Measurements from ENCODE around the gene SNX18. TPM values are rescaled to one million over a fixed set of nuclear protein-coding genes. Genes with fewer than 3 reads are reported as not detected.

SNX18 gene
- total RNA-seq, 1 donor from 2014 or later: 33.6 TPM

DNA sequence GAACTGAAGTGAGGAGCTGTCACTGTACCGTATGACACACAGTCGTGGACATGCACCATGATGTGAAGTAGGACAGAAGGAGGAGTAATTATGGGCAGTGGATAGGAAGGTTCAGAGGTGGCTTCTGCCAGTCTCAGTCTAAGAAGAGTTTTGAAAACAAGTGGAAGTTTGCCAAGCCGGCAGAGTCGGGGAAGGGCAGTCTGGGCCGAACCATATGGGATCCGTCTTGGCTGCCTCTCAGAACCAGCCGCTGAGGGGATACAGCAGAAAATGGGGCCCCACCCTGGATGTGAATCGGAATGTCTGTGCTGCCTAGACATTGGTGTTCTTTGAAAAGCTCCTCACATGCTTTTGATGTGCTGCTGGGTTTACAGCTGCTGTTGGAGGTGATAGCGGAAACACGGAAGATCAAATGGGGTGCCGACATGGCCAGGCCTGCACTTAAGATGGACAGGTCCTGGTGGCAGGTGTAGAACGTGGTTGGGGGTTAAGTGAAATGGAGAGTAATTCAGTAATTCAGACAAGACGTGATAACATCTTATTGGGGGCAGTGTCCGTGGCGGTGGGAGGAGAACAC is 11.2 kb downstream of the SNX18 start:
- DNase-seq (no peak), ATAC-seq (no peak)
- Histone ChIP-seq H3K36me3 (no peaks in the 10 kb centered on the region), H3K4me1 (peaks cover 76% of the 10 kb centered on the region), H3K27me3 (ENCODE audit: low read depth) (no peaks in the 10 kb centered on the region), H3K4me3 (no peak overlapping the region), H3K9me3 (no peaks in the 10 kb centered on the region), H3K27ac (no peak overlapping the region)
- intact Hi-C loops (cut with DNase I): no loop called here
- TF ChIP-seq CTCF (IDR thresholded peaks at IDR 0.05): no peak

DNA sequence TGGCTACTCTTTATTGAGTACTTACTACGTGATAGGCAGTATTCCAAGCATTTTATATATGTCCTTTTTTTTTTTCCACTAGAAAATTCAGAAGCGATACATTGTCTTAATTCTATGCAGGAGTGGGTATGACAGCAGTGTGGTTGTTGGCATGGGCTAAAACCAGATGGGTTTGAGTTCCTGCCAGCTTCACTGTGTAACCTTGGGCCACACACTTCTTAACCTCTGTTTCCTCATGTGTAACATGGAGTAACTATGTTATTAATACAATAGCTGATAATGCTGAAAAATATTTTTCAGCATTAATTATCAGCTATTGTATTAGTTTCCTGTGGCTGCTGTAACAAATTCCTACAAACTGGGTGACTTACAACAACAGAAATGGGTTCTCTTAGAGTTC is 12.0 kb downstream of the SNX18 start:
- no peaks in the 10 kb centered on the region for H3K9me3 ChIP-seq
- DNase-seq: no peak
- peaks cover 76% of the 10 kb centered on the region for H3K4me1 ChIP-seq
- H3K4me3 ChIP-seq: no peak overlapping the region
- ATAC-seq: no peak
- TF ChIP-seq CTCF (IDR thresholded peaks at IDR 0.05): no peak
- H3K36me3 ChIP-seq: no peaks in the 10 kb centered on the region
- no peaks in the 10 kb centered on the region for H3K27me3 ChIP-seq (ENCODE audit: low read depth)
- intact Hi-C loops (cut with DNase I): no loop called here
- H3K27ac ChIP-seq: no peak overlapping the region

- no peak for ATAC-seq
- Histone ChIP-seq H3K36me3 (no peaks in the 10 kb centered on the region), H3K4me3 (no peak overlapping the region), H3K4me1 (peaks cover 67% of the 10 kb centered on the region), H3K27me3 (ENCODE audit: low read depth) (no peaks in the 10 kb centered on the region), H3K9me3 (no peaks in the 10 kb centered on the region), H3K27ac (no peak overlapping the region)
- no peak for TF ChIP-seq CTCF (IDR thresholded peaks at IDR 0.05)
- intact Hi-C loops (cut with DNase I): no loop called here
- DNase-seq: no peak
These were observed 14.0 kb downstream of the SNX18 start for GRCh38 chr5:54531546-54531945.

DNA sequence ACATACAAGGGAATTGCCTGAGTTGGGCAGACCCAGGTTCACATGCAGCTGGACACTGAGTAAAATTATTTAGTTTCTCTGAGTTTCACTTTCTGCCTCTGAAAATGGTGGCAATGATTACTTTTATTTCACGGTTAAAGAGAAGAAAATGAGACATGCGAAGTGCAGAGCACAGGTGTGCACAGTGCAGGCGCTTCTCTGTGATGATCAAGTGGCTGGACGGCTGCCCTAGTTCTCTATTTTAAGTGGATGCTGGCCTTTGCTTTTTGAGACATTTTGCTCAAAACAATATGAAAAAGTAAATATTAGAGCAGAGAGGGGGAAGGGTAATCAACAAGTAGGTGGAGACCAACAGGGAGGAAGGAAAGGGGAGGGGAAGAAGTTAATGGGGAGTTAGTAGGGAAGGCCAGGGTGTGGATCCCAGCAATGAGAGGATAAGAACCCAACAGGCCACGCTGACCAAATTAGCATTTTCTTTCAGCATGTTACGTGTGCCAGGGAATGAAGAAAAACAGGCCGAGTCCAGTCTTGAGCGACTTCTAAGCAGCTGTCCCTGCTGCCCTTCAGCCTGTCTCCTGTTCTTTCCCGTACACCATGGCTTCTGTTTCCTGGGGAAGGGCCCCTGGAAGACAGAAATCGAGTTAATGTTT is 16.1 kb downstream of the SNX18 start:
- ATAC-seq (peak; percentile 77 to 81), DNase-seq (no peak)
- TF ChIP-seq CTCF (IDR thresholded peaks at IDR 0.05): no peak
- Histone ChIP-seq H3K36me3 (no peaks in the 10 kb centered on the region), H3K27me3 (ENCODE audit: low read depth) (no peaks in the 10 kb centered on the region), H3K9me3 (no peaks in the 10 kb centered on the region), H3K27ac (peak overlapping the region; percentile 74), H3K4me1 (peaks cover 67% of the 10 kb centered on the region), H3K4me3 (no peak overlapping the region)
- intact Hi-C loops (cut with DNase I): no loop called here

DNA sequence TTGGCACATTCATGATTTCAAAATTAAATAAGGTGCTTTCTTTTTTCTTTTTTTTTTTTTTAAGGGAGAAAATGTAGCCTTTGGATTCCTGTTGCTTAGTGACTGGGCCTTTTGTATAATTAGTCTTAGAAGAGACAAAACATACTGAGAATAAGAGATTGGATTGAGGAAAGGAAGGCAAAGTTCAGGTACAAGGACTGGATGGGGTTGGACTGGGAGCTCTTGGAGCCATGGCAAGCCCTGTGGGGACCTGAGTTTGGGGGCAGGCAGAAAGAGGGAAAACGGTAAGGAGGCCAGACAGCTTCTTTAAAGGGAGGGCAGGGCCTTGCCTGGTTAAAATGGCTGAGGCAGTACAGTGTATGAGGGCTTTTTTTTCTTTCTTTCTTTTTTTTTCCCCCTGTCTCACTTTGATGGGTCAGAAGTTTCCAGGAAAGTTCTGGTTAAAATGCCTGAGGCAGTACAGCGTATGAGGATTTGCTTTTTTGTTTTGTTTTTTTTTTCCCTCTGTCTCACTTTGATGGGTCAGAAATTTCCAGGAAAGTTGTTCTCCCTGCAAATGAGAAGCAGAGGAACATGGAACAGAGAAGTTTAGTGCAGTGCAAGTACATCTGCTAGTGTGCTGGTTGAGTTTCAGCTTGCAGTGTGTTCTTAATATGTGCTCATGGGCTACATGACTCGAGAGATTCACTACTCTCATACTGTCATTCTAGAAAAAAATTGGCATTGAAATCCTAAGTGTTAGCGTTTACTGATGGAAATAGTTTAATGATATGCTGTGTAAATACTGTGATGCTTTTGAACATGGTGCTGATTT is 16.8 kb downstream of the SNX18 start:
- no peak for DNase-seq
- Histone ChIP-seq H3K4me1 (peaks cover 63% of the 10 kb centered on the region), H3K9me3 (no peaks in the 10 kb centered on the region), H3K4me3 (no peak overlapping the region), H3K36me3 (no peaks in the 10 kb centered on the region), H3K27me3 (ENCODE audit: low read depth) (no peaks in the 10 kb centered on the region), H3K27ac (peak overlapping the region; percentile 74)
- TF ChIP-seq CTCF (IDR thresholded peaks at IDR 0.05): no peak
- intact Hi-C loops (cut with DNase I): no loop called here
- peak in 1 of 2 donors; percentile 28 for ATAC-seq

All from lower lobe of right lung (tissue), 2 donors.